GM11168 (cell line): ENCODE results near the gene SYNPO2L.

Source experiments
- in situ Hi-C: fragments of 300-500 bp; cut with MboI; formaldehyde crosslinking; loops from one replicate; pipeline ENCODE4 v1.12.0; 2022; ENCODE audit warnings: low sequenced_read_pairs; ENCODE audit not compliant: unreplicated experiment

The SYNPO2L gene

DNA sequence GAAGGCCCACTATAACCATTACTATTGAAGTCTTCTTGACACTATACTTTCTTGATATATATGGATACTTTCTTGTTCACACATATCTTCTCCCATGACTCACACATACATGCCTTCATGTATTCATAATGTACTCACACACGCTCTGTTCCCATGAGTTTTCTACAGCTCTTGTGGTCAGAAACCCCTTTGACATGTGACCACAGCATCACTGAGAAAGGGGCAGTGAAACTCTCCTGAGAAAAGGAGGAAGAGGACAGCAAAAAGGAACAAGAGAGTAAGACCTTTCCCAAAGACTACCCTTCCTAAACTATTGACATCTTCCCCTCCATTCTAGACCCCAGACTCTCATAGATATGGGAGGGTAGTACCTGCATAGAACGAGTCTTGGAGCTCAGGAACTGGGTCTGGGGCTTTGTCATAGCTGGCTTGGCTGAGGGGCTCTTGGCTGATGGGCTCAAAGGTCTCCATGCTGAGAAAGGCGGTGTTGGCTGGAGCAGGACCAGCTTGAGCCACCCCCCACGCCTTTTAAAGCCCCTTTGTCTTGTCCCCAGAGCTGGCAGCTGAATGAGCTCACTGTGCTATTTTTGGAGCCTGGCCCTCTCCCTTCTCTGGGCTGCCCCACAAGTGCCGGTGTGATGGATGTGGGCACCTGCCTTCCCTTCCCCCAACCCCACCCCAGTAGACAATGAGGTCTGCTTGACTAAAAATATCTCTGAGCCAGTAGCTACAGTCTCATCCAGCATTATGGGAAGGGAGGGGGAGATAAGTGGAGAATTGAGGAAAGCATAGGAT is 5.1 kb downstream of the SYNPO2L start:
- in situ Hi-C loops: no loop called here

DNA sequence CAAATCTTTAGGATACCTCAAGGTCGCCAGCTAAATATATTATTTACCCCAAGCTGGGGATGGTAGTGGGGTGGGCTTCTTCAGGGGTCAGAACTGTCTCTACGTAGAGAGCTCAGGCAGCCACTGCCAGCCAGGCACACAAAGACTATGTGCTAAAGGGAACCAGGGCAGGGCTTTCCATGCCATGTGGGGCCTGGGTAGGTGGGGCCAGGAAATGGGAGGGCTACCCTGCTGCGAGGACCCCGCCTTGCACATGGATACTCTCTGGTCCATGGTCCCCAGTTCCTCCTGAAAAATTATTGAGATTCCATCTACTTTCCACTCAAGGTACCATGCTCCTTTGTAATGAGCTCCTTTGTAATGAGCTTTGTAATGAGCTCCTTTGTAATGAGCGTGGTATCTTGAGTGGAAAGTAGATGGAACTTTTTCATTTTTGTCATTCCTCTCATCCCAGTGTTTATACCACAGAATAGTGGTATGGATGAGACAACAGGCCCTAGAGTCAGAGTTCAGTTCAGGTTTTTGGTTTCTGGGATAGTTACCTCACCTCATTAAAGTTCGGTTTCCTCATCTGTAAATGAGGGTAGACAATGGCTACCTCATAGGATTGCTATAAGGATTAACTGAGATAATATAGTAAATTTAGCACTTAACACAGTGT is 5.8 kb downstream of the SYNPO2L start:
- in situ Hi-C loops: loop anchor here (25.0 kb wide), 1 partner anchor 388 kb away; the partner anchor contains the start of gene MRPS16

DNA sequence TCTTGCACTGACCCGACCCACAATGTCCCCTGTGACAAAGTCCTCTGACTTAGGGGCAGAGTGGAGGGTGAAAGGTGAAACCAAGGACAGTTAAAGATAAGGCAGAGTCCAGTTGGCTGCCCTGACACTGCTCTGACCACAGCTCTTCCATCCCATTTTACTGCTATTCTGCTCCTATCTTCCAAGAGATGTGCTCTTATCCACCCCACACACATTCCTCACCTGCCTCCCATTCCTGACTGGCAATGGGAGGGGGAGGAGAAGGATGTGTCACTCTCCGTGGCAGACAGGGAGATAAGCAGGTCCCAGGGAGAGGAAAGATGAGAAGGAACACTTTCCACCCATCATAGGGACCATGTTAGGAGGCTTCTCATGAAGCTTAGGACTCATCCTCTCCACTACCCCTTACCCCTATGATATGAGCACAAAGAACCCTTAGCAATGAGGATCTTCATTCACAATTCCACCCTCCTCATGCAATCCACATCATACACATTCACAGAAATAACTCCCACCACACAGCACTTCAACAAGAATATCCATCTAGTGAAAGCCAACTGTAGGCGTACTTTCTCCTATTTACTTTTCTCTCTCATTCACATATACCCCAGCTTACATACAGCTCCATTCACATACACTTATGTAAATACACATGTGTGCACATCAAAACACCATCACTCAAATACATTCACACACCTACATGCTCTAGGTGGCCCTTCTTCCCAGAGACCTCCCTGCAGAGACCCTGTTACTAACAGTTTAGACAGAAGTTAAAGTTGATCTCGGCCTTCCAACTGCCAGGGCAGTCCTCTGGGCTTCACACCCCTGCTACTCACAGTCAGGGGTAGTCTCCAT is 6.6 kb downstream of the SYNPO2L start:
- in situ Hi-C loops: loop anchor here (25.0 kb wide), 1 partner anchor 387 kb away; the partner anchor contains the start of gene MRPS16

DNA sequence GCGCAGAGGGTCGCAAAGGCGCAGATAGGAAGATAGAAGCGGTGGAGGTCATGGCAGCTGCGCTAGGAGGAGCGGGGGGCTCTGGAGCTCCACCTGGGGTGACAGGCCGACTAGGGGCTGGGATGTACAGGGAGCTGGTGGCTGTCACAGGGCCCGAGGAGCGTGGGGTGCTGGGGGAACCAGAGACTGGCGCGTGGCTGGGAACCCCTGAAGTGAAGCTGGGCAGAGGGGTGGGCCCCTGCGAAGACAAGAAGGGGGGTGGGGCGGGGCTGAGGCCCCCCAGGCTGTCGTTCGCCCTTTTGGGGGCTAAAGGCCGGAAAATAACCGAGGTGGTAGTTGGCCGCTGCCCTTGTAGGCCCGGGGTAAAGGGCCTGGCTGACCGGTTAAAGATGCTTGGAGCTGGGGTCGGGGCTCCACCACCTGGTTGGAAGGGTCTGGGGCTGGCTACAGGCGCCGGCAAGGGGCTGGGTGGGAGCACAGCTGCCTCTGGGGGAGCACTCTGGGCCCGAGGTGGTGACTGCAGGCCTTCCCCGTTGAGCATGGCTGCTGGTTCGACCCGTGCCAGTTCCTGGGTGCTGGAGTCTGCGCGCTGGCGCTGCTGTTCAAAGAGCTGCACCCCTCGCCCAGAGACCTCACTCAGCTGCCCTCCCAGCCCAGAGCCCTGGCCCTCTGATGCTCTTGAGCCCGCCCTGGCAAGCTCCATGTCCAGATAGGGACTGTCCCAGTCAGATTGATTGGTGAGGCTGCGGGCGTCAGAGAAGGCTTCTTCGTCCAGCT is 7.8 kb downstream of the SYNPO2L start:
- in situ Hi-C loops: loop anchor here (25.0 kb wide), 1 partner anchor 386 kb away; the partner anchor contains the start of gene MRPS16

DNA sequence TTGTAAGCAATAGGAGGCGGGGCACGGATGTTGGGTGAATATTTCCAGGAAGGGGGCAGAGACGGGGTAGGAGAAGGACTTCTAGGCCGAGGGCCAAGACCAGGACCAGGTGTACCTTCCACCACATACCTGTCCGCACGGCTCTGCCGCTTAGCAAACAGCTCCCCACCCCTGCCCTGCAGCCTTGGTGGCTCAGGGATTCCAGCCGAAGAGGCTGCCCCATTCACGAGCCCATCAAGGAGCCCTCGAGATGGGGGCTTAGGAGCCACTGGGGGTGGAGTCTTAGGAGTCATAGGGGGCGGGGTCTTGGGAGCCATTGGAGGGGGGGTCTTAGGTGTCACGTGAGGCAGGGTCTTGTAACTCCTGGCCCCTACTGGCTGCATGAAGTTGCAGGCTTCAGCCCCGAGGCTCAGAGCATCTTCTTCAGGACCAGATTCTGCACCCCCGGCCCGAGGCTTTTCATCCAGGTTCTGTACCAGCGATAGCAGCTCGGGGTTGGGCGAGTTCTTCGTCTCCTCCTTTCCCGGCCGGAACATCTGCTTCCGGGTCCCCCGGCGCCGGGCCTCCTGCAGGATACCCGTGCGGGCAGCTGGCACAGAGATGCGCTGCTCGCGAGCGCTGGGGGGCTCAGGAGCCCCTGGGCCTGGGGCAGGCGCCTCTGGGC is 8.5 kb downstream of the SYNPO2L start:
- in situ Hi-C loops: loop anchor here (25.0 kb wide), 1 partner anchor 385 kb away; the partner anchor contains the start of gene MRPS16

DNA sequence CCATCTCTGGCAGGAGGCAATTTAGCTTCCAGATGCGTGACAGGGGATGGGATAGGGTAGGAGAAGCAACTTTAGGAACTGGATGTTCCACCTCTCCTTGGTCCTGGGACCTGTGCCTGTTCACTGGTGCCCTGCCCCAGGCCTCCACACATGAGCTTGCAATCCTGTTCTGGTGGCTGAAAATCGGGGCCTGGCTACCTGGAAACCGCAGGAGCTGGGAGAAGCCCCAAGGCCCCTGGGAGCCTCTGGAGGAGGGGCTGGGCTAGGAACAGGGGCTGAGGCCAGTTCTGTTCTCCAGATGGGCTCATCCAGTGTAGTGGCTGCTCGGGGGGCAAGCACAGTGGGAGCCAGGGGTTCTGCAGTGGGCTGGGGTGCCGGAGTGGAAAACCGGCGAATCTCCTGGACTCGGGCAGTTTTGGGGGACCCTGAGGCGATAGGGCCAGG is 9.2 kb downstream of the SYNPO2L start:
- in situ Hi-C loops: loop anchor here (25.0 kb wide), 1 partner anchor 384 kb away; the partner anchor contains the start of gene MRPS16

DNA sequence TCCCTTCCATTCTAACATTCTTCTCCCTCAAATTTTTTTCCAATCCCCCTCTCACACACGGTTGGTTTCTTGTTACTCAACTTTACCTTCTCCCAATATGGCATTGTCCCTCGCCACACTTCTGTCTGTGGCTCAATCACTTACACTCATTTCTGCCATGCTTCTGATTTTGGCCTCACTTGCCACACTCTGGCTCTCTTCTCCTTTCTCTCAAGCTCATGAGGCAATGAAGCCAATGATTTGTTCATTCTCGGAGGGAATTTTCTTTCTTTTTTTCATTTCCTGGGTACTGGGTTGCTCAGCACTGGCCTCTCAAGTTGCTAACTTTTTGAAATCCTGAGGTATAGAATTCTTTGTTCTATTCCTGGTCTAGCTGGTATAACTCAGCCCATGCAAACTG is 10.6 kb downstream of the SYNPO2L start:
- in situ Hi-C loops: loop anchor here (25.0 kb wide), 1 partner anchor 383 kb away; the partner anchor contains the start of gene MRPS16

DNA sequence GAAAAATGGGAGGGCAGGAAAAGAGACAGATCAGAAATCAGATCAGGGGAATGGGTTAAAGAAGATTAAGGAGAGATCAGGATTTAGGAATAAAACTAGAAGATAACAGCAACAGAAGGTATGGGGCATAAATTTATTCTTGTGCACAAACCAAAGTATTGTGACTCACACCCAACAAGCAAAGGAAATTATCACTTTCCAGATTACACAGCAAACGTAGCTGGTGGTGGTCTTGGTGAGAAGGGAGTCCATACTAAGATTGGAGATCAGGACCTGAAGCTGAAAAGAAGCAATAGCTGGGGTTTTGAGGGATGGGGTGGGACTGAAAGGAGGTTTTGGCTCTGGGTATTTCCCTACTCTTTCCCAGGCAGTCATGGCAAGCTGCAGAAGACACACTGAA is 11.1 kb downstream of the SYNPO2L start:
- in situ Hi-C loops: loop anchor here (5.0 to 25.0 kb wide), 2 partner anchors 112 to 382 kb away; partner anchors contain the start of gene MRPS16

DNA sequence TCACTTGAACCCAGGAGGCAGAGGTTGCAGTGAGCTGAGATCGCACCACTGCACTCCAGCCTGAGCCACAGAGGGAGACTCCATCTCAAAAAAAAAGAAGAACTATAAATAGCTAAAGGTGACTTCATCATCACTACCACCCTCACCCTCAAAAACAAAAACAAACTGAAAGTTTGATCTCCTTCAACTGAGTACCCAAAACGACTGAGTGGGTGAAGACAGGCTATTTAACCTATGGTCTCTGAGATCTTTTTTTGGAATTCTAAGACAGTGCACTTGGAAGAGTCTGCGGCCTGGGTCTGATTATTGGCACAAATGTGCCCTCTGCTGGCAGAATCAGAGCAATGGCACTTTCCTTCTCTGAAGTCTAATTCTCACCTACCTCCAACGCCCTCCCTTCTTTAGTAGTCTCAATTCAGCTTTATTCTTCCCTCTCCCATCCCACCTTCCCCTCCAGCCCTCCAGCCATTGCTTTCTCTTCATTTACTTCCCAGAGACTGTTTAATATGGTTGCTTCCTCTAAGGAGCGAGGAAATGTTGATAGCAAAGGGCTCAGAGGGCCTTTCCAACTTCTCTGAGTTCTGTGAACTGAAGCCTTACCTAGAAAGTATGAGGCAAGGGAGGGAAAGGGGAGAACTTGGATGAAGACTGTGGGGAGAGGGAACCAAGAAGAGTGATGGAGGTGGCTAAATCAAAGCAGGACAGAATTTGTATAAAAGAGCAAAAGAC is 11.7 kb downstream of the SYNPO2L start:
- in situ Hi-C loops: loop anchor here (5.0 to 25.0 kb wide), 2 partner anchors 112 to 382 kb away; partner anchors contain the start of gene MRPS16

DNA sequence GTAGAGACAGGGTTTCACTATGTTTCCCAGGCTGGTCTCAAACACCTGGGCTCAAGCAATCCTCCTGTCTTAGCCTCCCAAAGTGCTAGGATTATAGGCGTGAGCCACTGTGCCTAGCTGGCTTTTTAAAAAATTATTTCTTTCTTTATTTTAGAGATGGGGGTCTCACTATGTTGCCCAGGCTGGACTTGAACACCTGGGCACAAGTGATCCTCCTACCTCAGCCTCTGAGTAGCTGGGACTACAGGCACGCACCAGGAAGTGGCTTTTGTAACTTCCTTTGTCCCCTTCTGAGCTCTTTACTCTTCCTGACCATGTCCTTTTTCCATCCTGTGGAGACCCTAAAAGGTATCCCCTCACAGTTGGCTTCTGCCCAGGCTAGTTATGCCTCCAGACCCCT is 12.5 kb downstream of the SYNPO2L start:
- in situ Hi-C loops: loop anchor here (5.0 to 25.0 kb wide), 2 partner anchors 111 to 381 kb away; partner anchors contain the start of gene MRPS16

DNA sequence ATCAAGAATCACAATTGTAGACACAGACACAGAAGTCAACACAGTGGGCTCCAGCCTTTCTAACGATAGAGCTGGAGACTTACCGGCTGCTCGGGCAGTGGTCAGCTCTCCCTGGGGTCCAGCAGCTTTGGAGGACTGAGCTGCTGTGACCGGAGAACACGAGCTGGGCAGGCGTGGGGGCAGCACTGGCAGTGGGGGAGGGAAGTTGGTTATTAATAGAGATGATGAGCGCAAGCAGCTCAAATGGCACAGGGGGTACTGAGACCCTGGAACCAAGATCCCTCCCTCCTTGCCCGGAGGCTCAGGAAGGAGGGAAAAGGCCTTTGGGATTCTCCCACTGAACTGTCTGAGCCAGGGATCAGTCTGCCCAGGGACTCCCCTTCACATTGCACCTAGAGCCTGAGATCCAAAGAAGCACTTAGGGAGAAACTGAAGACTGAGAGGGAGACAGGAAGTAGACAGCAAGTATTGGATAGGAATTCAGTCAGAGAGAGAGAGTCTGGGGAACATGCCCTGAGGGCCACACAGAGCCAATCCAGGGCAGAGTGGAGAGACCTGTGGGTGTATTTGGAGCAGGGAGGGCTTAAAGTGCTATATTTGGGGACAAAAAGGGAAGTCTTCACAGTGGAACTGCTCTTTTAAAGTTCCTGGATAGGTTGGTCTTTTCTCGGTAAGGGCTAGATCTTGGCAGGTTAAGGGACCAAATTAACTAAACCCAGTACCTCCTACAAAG is 14.3 kb downstream of the SYNPO2L start, which contains the start of gene MYOZ1:
TSS of gene MYOZ1 (minus strand) at position 147 of the 733 bp plus-strand sequence. CDS start 1,457 bp downstream, outside the sequence.
- in situ Hi-C loops: loop anchor here (5.0 to 25.0 kb wide), 2 partner anchors 109 to 379 kb away; partner anchors contain the start of gene MRPS16

DNA sequence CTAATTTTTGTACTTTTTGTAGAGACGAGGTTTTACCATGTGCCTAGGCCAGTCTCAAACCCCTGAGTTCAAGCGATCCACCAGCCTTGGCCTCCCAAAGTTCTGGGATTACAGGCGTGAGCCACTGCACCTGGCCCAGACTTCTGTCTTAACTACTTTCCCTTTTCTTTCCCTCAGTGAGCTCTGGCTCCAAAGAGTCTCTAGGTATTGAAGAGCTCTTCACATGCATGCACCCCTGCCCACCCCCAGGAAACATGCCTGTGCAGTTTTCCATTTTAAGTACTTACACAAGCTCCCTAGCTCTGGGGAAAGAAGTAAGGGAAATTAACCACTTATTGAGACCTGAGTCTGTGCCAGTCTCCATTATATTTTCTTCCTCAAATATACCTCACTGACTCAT is 16.5 kb downstream of the SYNPO2L start:
- in situ Hi-C loops: loop anchor here (25.0 kb wide), 1 partner anchor 377 kb away; the partner anchor contains the start of gene MRPS16

DNA sequence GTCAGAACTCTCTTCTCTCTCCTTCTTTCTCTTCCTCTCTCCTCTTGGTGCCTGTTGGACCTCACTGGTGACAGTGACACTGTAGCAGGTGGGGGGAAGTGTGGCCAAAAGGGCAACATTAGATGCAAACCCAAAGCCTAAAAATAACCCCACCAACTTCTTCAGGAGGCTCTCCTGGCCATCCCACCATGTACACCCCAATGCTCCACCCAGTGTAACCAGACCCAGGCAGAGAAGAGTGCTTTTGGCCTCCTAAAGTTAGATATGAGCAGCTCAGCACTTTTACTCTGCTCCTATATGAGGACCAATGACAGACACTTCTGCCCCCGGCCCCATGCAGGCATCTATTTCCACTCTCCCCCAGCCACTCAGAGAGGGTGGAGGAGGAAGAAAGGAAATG is 20.0 kb downstream of the SYNPO2L start:
- in situ Hi-C loops: loop anchor here (25.0 kb wide), 1 partner anchor 373 kb away; the partner anchor contains the start of gene MRPS16

DNA sequence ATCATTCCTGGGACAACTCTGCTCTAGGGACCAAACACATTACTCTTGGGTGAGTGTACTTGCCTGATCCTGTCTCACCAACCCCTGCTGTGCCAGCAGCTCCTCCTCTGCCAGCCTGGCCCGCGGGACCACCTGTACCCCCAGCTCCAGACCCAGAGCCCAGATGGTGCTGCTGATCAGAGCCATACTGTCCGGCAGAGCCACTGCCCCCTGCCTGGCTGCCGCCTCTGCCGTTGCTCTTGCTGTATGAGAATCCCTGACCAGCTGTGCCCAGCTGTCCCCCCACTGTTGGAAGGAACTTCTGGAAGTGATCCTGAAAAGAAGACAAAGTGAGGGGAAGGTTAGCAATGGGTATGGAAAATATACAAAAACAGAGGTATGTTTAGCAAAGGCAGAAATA is 21.4 kb downstream of the SYNPO2L start:
- in situ Hi-C loops: loop anchor here (25.0 kb wide), 1 partner anchor 372 kb away; the partner anchor contains the start of gene MRPS16

DNA sequence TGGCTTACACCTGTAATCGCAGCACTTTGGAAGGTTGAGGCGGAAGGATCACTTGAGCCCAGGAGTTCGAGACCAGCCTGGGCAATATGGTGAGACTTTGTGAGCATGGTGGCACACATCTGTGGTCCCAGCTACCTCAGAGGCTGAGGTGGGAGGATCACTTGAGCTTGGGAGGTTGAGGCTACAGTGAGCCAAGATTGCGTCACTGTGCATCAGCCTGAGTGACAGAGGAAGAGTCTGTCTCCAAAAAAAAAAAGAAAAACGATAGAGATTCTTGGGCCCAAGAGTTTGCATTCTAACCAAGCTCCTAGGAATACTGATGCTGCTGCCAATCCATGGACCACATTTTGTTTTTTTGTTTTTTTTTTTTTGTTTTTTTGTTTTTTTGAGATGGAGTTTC is 26.7 kb downstream of the SYNPO2L start:
- in situ Hi-C loops: loop anchor here (25.0 kb wide), 1 partner anchor 367 kb away; the partner anchor contains the start of gene MRPS16

DNA sequence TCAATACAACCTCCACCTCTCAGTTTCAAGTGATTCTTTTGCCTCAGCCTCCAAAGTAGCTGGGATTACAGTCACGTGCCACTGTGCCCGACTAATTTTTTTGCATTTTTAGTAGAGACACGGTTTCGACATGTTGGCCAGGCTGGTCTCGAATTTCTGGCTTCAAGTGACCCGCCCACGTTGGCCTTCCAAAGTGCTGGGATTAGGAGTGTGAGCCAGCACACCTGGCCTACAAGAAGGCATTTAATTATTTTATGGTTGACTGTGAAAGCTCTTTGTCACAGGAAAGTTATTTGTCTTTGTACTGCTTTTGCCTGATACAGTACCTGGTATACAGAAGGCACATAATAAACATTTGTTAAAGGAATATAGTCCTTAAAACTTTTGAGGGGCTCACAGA is 27.4 kb downstream of the SYNPO2L start:
- in situ Hi-C loops: loop anchor here (25.0 kb wide), 1 partner anchor 366 kb away; the partner anchor contains the start of gene MRPS16

DNA sequence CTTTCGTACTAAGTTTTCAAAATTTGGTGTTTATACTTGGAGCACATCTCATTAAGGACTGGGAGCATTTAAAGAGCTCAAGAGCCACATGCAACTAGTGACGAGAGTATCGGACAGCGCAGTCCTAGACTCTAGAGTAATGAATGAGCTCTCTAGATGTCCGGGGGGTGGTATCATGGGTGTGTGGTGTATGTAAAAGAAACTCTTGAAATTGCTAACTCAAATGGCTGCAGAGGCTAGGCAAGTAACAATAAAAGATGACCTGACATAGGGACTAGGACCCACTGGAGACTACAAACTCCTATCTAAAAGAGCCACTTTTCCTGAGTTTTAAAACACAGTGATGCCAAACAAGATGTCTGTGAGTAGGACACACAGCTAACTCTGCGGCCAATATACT is 28.5 kb downstream of the SYNPO2L start:
- in situ Hi-C loops: loop anchor here (25.0 kb wide), 1 partner anchor 365 kb away; the partner anchor contains the start of gene MRPS16
